Neuron (in vitro differentiated cells): ENCODE measurements around the gene PTPRN2.
"Not testable (repeated sequence)": the region's sequence is repeated elsewhere in the genome, so short reads cannot be mapped to it uniquely, and the experiment has no call there.

Experiments used
- H2AFZ ChIP-seq: one replicate; pipeline ENCODE4 v1.6.1; 2013; ENCODE audit warnings: low read depth, mild to moderate bottlenecking, inconsistent platforms, low read length, moderate library complexity
- H3K27me3 ChIP-seq: one replicate; pipeline ENCODE4 v1.6.1; 2013; ENCODE audit warnings: low read length; ENCODE audit not compliant: insufficient read depth
- H3K36me3 ChIP-seq: one replicate; pipeline ENCODE4 v1.6.1; 2013; ENCODE audit warnings: low read length; ENCODE audit not compliant: insufficient read depth
- H3K4me1 ChIP-seq: one replicate; pipeline ENCODE4 v1.6.1; 2013; ENCODE audit warnings: low read length; ENCODE audit not compliant: insufficient read depth
- H3K4me3 ChIP-seq: 2 replicates; pipeline ENCODE4 v1.5.1; 2013; ENCODE audit warnings: mild to moderate bottlenecking, low read length, moderate library complexity
- H3K9me3 ChIP-seq: one replicate; pipeline ENCODE4 v1.6.1; 2013; ENCODE audit warnings: low read length

PTPRN2 gene

GRCh38 chr7:157896376-157896675 is 691.3 kb downstream of the PTPRN2 start:
- H3K4me3 ChIP-seq, H3K9me3 ChIP-seq: not testable (repeated sequence)

GRCh38 chr7:157895520-157896375 is 691.9 kb downstream of the PTPRN2 start:
- Histone ChIP-seq H2AFZ (no peak overlapping the region), H3K36me3 (no peaks in the 10 kb centered on the region), H3K4me1 (peaks cover 12% of the 10 kb centered on the region), H3K27me3 (peaks cover 5% of the 10 kb centered on the region), H3K4me3 (no peak overlapping the region), H3K9me3 (no peaks in the 10 kb centered on the region)

More at GRCh38 chr7:157896376-157896675, 691.3 kb downstream of the PTPRN2 start:
- H3K27me3 ChIP-seq, H3K36me3 ChIP-seq, H2AFZ ChIP-seq: not testable (repeated sequence)
- H3K4me1 ChIP-seq = peaks cover 12% of the 10 kb centered on the region

- not testable (repeated sequence) for H3K4me3 ChIP-seq, H3K27me3 ChIP-seq, H2AFZ ChIP-seq, H3K36me3 ChIP-seq, H3K9me3 ChIP-seq
- peaks cover 12% of the 10 kb centered on the region for H3K4me1 ChIP-seq
These were observed 692.5 kb downstream of the PTPRN2 start for GRCh38 chr7:157895098-157895497.

- H3K4me3 ChIP-seq = no peak overlapping the region
- H3K9me3 ChIP-seq = no peaks in the 10 kb centered on the region
- peaks cover 3% of the 10 kb centered on the region for H3K4me1 ChIP-seq
- no peaks in the 10 kb centered on the region for H3K36me3 ChIP-seq
- peaks cover 5% of the 10 kb centered on the region for H3K27me3 ChIP-seq
- H2AFZ ChIP-seq = no peak overlapping the region
These were observed 694.0 kb downstream of the PTPRN2 start for GRCh38 chr7:157893535-157894044.

GRCh38 chr7:157892751-157893523 is 694.7 kb downstream of the PTPRN2 start:
- H3K9me3 ChIP-seq = no peaks in the 10 kb centered on the region
- H3K4me3 ChIP-seq = no peak overlapping the region

GRCh38 chr7:157890921-157891401 is 696.7 kb downstream of the PTPRN2 start:
- no peaks in the 10 kb centered on the region for H3K4me1 ChIP-seq
- no peaks in the 10 kb centered on the region for H3K9me3 ChIP-seq
- H3K27me3 ChIP-seq = peaks cover 5% of the 10 kb centered on the region
- no peak overlapping the region for H3K4me3 ChIP-seq
- H2AFZ ChIP-seq = no peak overlapping the region
- no peaks in the 10 kb centered on the region for H3K36me3 ChIP-seq

More at GRCh38 chr7:157892751-157893523, 694.7 kb downstream of the PTPRN2 start:
- Histone ChIP-seq H3K27me3 (peaks cover 5% of the 10 kb centered on the region), H3K36me3 (no peaks in the 10 kb centered on the region), H3K4me1 (no peaks in the 10 kb centered on the region), H2AFZ (no peak overlapping the region)

GRCh38 chr7:157889480-157889879 is 698.1 kb downstream of the PTPRN2 start:
- no peak overlapping the region for H3K4me3 ChIP-seq
- no peaks in the 10 kb centered on the region for H3K9me3 ChIP-seq
- H3K4me1 ChIP-seq = no peaks in the 10 kb centered on the region
- no peak overlapping the region for H2AFZ ChIP-seq
- H3K36me3 ChIP-seq = no peaks in the 10 kb centered on the region
- peaks cover 5% of the 10 kb centered on the region for H3K27me3 ChIP-seq

GRCh38 chr7:157888579-157888978 is 699.0 kb downstream of the PTPRN2 start:
- Histone ChIP-seq H3K36me3 (no peaks in the 10 kb centered on the region), H2AFZ (no peak overlapping the region), H3K4me1 (no peaks in the 10 kb centered on the region), H3K9me3 (no peaks in the 10 kb centered on the region), H3K4me3 (no peak overlapping the region), H3K27me3 (peaks cover 5% of the 10 kb centered on the region)

- Histone ChIP-seq H2AFZ (no peak overlapping the region), H3K4me1 (no peaks in the 10 kb centered on the region), H3K4me3 (no peak overlapping the region), H3K27me3 (no peaks in the 10 kb centered on the region), H3K36me3 (no peaks in the 10 kb centered on the region), H3K9me3 (no peaks in the 10 kb centered on the region)
These were observed 700.2 kb downstream of the PTPRN2 start for GRCh38 chr7:157887400-157887799.

- Histone ChIP-seq H2AFZ (no peak overlapping the region), H3K9me3 (no peaks in the 10 kb centered on the region), H3K4me1 (no peaks in the 10 kb centered on the region), H3K36me3 (no peaks in the 10 kb centered on the region), H3K4me3 (no peak overlapping the region), H3K27me3 (no peaks in the 10 kb centered on the region)
These were observed 700.9 kb downstream of the PTPRN2 start for GRCh38 chr7:157886711-157887110.

- no peaks in the 10 kb centered on the region for H3K4me1 ChIP-seq
- no peak overlapping the region for H3K4me3 ChIP-seq
- no peaks in the 10 kb centered on the region for H3K9me3 ChIP-seq
- H3K36me3 ChIP-seq = no peaks in the 10 kb centered on the region
- no peaks in the 10 kb centered on the region for H3K27me3 ChIP-seq
- H2AFZ ChIP-seq = no peak overlapping the region
These were observed 701.4 kb downstream of the PTPRN2 start for GRCh38 chr7:157886266-157886665.

- Histone ChIP-seq H3K36me3 (no peaks in the 10 kb centered on the region), H3K9me3 (no peaks in the 10 kb centered on the region), H3K27me3 (no peaks in the 10 kb centered on the region), H2AFZ (no peak overlapping the region), H3K4me1 (no peaks in the 10 kb centered on the region), H3K4me3 (no peak overlapping the region)
These were observed 702.5 kb downstream of the PTPRN2 start for GRCh38 chr7:157885140-157885539.

- Histone ChIP-seq H3K4me1 (no peaks in the 10 kb centered on the region), H2AFZ (no peak overlapping the region), H3K4me3 (no peak overlapping the region), H3K9me3 (no peaks in the 10 kb centered on the region), H3K36me3 (no peaks in the 10 kb centered on the region), H3K27me3 (no peaks in the 10 kb centered on the region)
These were observed 703.1 kb downstream of the PTPRN2 start for GRCh38 chr7:157884461-157885062.
